K562 (cell line): ENCODE results near the gene SENP7. TPM values are rescaled to one million over a fixed set of nuclear protein-coding genes. Genes with fewer than 3 reads are reported as not detected.

ENCODE experiments used
- ATAC-seq: fragments of 200-7000 bp; cut with Tn5 transposase; 3 replicates; pipeline ENCODE4 v1.9.1; 2020; ENCODE audit warnings: moderate library complexity
- BruUV-seq: library from RNA; stranded (reverse); fragments of 400-500 nt; replicated peaks from 2 replicates; lab custom pipeline; 2021; lab: Mats Ljungman, UMichigan
- CTCF ChIA-PET: fragments of 300-600 bp; formaldehyde crosslinking; extraction: SDS; loops from one replicate; lab custom pipeline; 2021; ENCODE audit warnings: low intra/inter-chr PET ratio; lab: Yijun Ruan, JAX
- POLR2A ChIA-PET: fragments of 300-600, 350-650 bp; sonication (Branson Sonifier 250); formaldehyde crosslinking; extraction: SDS; loops from one replicate; lab custom pipeline; 2021; ENCODE audit warnings: antibody characterized with exemption, inconsistent platforms; lab: Yijun Ruan, JAX
- DNase-seq, 4 experiments: peaks; one replicate each; pipeline versions ENCODE4 v3.0.0 to v3.0.0-alpha.2; 2011 to 2018; ENCODE audit warnings: low spot score in 3 of 4, mixed read lengths in 3 of 4; ENCODE audit errors: extremely low read depth in 1 of 4
- FAIRE-seq: peaks from 2 replicates; lab custom pipeline; 2011; peaks lifted over from hg19 to GRCh38; lab: Jason Lieb, UNC
- H2AFZ ChIP-seq: 2 replicates; pipeline ENCODE4 v1.6.0; 2011; ENCODE audit warnings: low read depth, low read length, control low read depth, inconsistent platforms
- H3K27ac ChIP-seq: fragments of 200-600 bp; 3 replicates; pipeline ENCODE4 v1.8.0; 2011; ENCODE audit warnings: low read depth, mild to moderate bottlenecking, control low read depth, inconsistent platforms, low read length, moderate library complexity, mixed read lengths; ENCODE audit errors: extremely low read depth
- H3K27me3 ChIP-seq, 2 experiments: fragments of 300-600 bp in 1 of 2; 2 replicates in 1 of 2; 3 replicates in 1 of 2; pipeline versions ENCODE4 v1.6.0 to v1.8.0; 2011; ENCODE audit warnings: inconsistent platforms in 2 of 2, low read length in 2 of 2, mild to moderate bottlenecking in 1 of 2, mixed read lengths in 1 of 2, moderate library complexity in 1 of 2; ENCODE audit not compliant: control insufficient read depth in 2 of 2, insufficient read depth in 2 of 2
- H3K36me3 ChIP-seq: fragments of 300-600 bp; 3 replicates; pipeline ENCODE4 v1.8.0; 2011; ENCODE audit warnings: mild to moderate bottlenecking, low read length, inconsistent platforms; ENCODE audit not compliant: control insufficient read depth, insufficient read depth
- H3K4me1 ChIP-seq, 2 experiments: fragments of 200-600 bp in 1 of 2; replicated peaks in 1 of 2; 2 replicates in 1 of 2; 3 replicates in 1 of 2; pipeline versions ENCODE4 v1.5.1 to v1.8.0; 2011; ENCODE audit warnings: inconsistent platforms in 2 of 2, low read length in 2 of 2, mild to moderate bottlenecking in 1 of 2, mixed read lengths in 1 of 2, moderate library complexity in 1 of 2; ENCODE audit not compliant: control insufficient read depth in 2 of 2, insufficient read depth in 2 of 2
- H3K4me2 ChIP-seq: 2 replicates; pipeline ENCODE4 v1.6.1; 2011; ENCODE audit warnings: low read length, control low read depth, inconsistent platforms, mixed read lengths; ENCODE audit not compliant: insufficient read depth
- H3K4me3 ChIP-seq: fragments of 200-600 bp; sonication (generic), shearing (Covaris generic); 2 replicates; pipeline ENCODE4 v1.5.1; 2016; ENCODE audit warnings: control low read depth, inconsistent platforms
- H3K79me2 ChIP-seq: fragments of 200-600 bp; 3 replicates; pipeline ENCODE4 v1.8.0; 2011; ENCODE audit warnings: low read length, inconsistent platforms; ENCODE audit not compliant: control insufficient read depth, insufficient read depth
- H3K9ac ChIP-seq, 2 experiments: 2 replicates each; pipeline versions ENCODE4 v1.6.0 to v1.6.1; 2011; ENCODE audit warnings: low read depth in 2 of 2, low read length in 2 of 2, control low read depth in 1 of 2, inconsistent platforms in 1 of 2, mild to moderate bottlenecking in 1 of 2, mixed read lengths in 1 of 2; ENCODE audit not compliant: insufficient read depth in 1 of 2
- H3K9me1 ChIP-seq: one replicate; pipeline ENCODE4 v1.6.0; 2011; ENCODE audit warnings: inconsistent platforms, mild to moderate bottlenecking, low read length, moderate library complexity; ENCODE audit not compliant: control insufficient read depth, insufficient read depth
- H3K9me3 ChIP-seq: replicated peaks from 2 replicates; pipeline ENCODE4 v1.5.1; 2011; ENCODE audit warnings: low read depth, low read length, inconsistent platforms; ENCODE audit not compliant: control insufficient read depth, insufficient read depth
- H4K20me1 ChIP-seq: replicated peaks from 2 replicates; pipeline ENCODE4 v1.6.1; 2011; ENCODE audit warnings: low read length, inconsistent platforms, mixed read lengths; ENCODE audit not compliant: control insufficient read depth, insufficient read depth
- C11orf30 ChIP-seq: fragments of 450-650 bp; IDR thresholded peaks from 2 replicates; pipeline ENCODE4 v1.6.1; 2016; ENCODE audit warnings: low read depth, mild to moderate bottlenecking
- ELF2 ChIP-seq: fragments of 250-450 bp; sonication (Bioruptor Pico); IDR thresholded peaks from 2 replicates; pipeline ENCODE4 v1.5.0; 2021; ENCODE audit warnings: mild to moderate bottlenecking
- POLR2B ChIP-seq: fragments of 450-650 bp; IDR thresholded peaks from 2 replicates; pipeline ENCODE4 v1.6.1; 2018; ENCODE audit warnings: low read depth; ENCODE audit not compliant: partially characterized antibody
- PYGO2 ChIP-seq: fragments of 450-650 bp; IDR thresholded peaks from 2 replicates; pipeline ENCODE4 v1.6.1; 2016; ENCODE audit warnings: mild to moderate bottlenecking, missing genetic modification characterization, moderate library complexity, missing compliant biosample characterization
- STAT5A ChIP-seq: IDR thresholded peaks from 2 replicates; pipeline ENCODE4 v1.6.1; 2012; ENCODE audit warnings: low read length, inconsistent platforms, borderline replicate concordance
- TCF7L2 ChIP-seq: fragments of 150-350 bp; IDR thresholded peaks from 2 replicates; pipeline ENCODE4 v1.6.1; 2016; ENCODE audit warnings: low read depth, mild to moderate bottlenecking, low read length, moderate library complexity
- ZNF12 ChIP-seq: sonication (generic); formaldehyde crosslinking; IDR thresholded peaks from 2 replicates; pipeline ENCODE4 v1.4.0; 2020; ENCODE audit warnings: mild to moderate bottlenecking, missing genetic modification reagents
- ZNF124 ChIP-seq: sonication (generic); formaldehyde crosslinking; IDR thresholded peaks from 2 replicates; pipeline ENCODE4 v1.8.1; 2022; ENCODE audit warnings: missing genetic modification reagents
- WGBS: fragments of 100-300 bp; shearing (Covaris generic); methylation state at CpG from one replicate; pipeline ENCODE4 v1.1.6; 2016; ENCODE audit warnings: low coverage, mixed read lengths; ENCODE audit not compliant: insufficient coverage; ENCODE audit errors: missing lambda C conversion rate; 5-methylcytosine and 5-hydroxymethylcytosine counted together
- in situ Hi-C: fragments of 300-500 bp; cut with MboI; formaldehyde crosslinking; loops from 4 replicates; pipeline ENCODE4 v1.15.0; 2018; ENCODE audit warnings: inconsistent platforms, mixed read lengths
- intact Hi-C: fragments of 100-400 bp; cut with micrococcal nuclease; formaldehyde crosslinking; loops from 2 replicates; pipeline ENCODE4 v1.14.2; 2022
- polyA plus RNA-seq, 8 experiments: library from polyadenylated mRNA; depleted of rRNA in 4 of 8; stranded (reverse) in 5 of 8; unstranded in 3 of 8; fragments of >200 nt; fragmentation: Nextera tagmentation in 2 of 8; fragmentation: Illumina TruSeq in 1 of 8; extraction: Ambion mirVana in 2 of 8; extraction: Trizol in 1 of 8; gene quantifications; 2 replicates each; pipeline versions ENCODE4 v1.2.1 to v1.2.3, GENCODE V29; 2011 to 2014; ENCODE audit warnings: inconsistent platforms in 1 of 8, missing spikeins in 1 of 8
- total RNA-seq, 7 experiments: library from RNA; depleted of rRNA in 6 of 7; stranded (reverse); fragments of >200 nt in 6 of 7; fragmentation: Illumina TruSeq in 2 of 7; extraction: Trizol in 2 of 7; gene quantifications; 2 replicates each; pipeline versions ENCODE4 v1.2.1 to v1.2.3, GENCODE V29; 2011 to 2021; ENCODE audit warnings: low replicate concordance in 1 of 7
- TF ChIP-seq, protein P1 (sequence below): fragments of 450-650 bp; IDR thresholded peaks from one replicate; pipeline ENCODE4 v1.6.1; 2018; ENCODE audit warnings: mild to moderate bottlenecking, moderate library complexity; ENCODE audit not compliant: partially characterized antibody
- TF ChIP-seq, protein P2 (sequence below): fragments of 450-650 bp; IDR thresholded peaks from 2 replicates; pipeline ENCODE4 v1.6.1; 2017; ENCODE audit warnings: antibody characterized with exemption, mild to moderate bottlenecking
- TF ChIP-seq, protein P3 (sequence below): sonication (generic); formaldehyde crosslinking; IDR thresholded peaks from 2 replicates; pipeline ENCODE4 v1.8.0; 2023; ENCODE audit warnings: mild to moderate bottlenecking, missing genetic modification reagents

SENP7 gene
- total and polyA plus RNA-seq, 9 of the 15 experiments (the other 6 are each of a cell fraction or from before 2014, with no cell fraction given) = 4.1 to 21.9 (median 10.7) TPM

DNA sequence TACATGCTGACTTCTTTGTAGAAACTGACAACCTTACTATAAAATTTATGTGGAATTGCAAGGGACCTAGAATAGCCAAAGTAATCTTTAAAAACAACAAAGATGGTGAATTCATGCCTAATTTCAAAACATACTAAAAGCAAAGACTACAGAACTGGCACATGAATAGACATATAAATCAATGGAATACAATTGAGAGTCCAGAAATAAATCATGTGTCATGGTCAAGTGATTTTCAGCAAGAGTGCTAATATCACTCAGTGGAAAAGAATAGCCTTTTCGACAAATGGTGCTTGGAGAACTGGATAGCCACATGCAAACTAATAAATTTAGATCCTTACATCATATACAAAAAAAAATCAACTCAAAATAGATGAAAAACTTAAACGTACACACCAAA, 201.3 kb downstream of the SENP7 start:
- in situ Hi-C loops = no loop called here
- no peak overlapping the region for H2AFZ ChIP-seq
- H3K27me3 ChIP-seq = no peaks in the 10 kb centered on the region
- no peaks in the 10 kb centered on the region for H3K9me1 ChIP-seq
- POLR2A ChIA-PET = no interaction called here
- 70% methylated on average over 2 of the region's 2 CpGs for WGBS
- no peak for ATAC-seq
- H3K4me2 ChIP-seq = no peak overlapping the region
- H4K20me1 ChIP-seq = no peaks in the 10 kb centered on the region
- intact Hi-C loops = no loop called here
- no peaks in the 10 kb centered on the region for H3K9me3 ChIP-seq
- no peak for DNase-seq
- BruUV-seq = no TSS peak
- no peaks in the 10 kb centered on the region for H3K79me2 ChIP-seq
- no peaks in the 10 kb centered on the region for H3K36me3 ChIP-seq
- H3K27ac ChIP-seq = no peak overlapping the region
- H3K4me3 ChIP-seq = no peak overlapping the region
- H3K9ac ChIP-seq = no peak overlapping the region
- CTCF ChIA-PET = interaction anchor here (0.6 kb wide), 1 partner anchor 233 kb away, joined by 4 read pairs; no protein-coding TSS in a partner anchor
- FAIRE-seq = no peak
- H3K4me1 ChIP-seq = no peaks in the 10 kb centered on the region
- TF ChIP-seq ZNF124 (no peak), ELF2 (CRISPR knock-in tag) (no peak), C11orf30 (no peak), STAT5A (no peak), PYGO2 (tag) (no peak), POLR2B (no peak), TCF7L2 (no peak), ZNF12 (CRISPR knock-in tag) (no peak)
- TF ChIP-seq, protein P1, sequence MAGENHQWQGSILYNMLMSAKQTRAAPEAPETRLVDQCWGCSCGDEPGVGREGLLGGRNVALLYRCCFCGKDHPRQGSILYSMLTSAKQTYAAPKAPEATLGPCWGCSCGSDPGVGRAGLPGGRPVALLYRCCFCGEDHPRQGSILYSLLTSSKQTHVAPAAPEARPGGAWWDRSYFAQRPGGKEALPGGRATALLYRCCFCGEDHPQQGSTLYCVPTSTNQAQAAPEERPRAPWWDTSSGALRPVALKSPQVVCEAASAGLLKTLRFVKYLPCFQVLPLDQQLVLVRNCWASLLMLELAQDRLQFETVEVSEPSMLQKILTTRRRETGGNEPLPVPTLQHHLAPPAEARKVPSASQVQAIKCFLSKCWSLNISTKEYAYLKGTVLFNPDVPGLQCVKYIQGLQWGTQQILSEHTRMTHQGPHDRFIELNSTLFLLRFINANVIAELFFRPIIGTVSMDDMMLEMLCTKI = no peak
- TF ChIP-seq, protein P2, sequence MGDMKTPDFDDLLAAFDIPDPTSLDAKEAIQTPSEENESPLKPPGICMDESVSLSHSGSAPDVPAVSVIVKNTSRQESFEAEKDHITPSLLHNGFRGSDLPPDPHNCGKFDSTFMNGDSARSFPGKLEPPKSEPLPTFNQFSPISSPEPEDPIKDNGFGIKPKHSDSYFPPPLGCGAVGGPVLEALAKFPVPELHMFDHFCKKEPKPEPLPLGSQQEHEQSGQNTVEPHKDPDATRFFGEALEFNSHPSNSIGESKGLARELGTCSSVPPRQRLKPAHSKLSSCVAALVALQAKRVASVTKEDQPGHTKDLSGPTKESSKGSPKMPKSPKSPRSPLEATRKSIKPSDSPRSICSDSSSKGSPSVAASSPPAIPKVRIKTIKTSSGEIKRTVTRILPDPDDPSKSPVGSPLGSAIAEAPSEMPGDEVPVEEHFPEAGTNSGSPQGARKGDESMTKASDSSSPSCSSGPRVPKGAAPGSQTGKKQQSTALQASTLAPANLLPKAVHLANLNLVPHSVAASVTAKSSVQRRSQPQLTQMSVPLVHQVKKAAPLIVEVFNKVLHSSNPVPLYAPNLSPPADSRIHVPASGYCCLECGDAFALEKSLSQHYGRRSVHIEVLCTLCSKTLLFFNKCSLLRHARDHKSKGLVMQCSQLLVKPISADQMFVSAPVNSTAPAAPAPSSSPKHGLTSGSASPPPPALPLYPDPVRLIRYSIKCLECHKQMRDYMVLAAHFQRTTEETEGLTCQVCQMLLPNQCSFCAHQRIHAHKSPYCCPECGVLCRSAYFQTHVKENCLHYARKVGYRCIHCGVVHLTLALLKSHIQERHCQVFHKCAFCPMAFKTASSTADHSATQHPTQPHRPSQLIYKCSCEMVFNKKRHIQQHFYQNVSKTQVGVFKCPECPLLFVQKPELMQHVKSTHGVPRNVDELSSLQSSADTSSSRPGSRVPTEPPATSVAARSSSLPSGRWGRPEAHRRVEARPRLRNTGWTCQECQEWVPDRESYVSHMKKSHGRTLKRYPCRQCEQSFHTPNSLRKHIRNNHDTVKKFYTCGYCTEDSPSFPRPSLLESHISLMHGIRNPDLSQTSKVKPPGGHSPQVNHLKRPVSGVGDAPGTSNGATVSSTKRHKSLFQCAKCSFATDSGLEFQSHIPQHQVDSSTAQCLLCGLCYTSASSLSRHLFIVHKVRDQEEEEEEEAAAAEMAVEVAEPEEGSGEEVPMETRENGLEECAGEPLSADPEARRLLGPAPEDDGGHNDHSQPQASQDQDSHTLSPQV = no peak
- TF ChIP-seq, protein P3, sequence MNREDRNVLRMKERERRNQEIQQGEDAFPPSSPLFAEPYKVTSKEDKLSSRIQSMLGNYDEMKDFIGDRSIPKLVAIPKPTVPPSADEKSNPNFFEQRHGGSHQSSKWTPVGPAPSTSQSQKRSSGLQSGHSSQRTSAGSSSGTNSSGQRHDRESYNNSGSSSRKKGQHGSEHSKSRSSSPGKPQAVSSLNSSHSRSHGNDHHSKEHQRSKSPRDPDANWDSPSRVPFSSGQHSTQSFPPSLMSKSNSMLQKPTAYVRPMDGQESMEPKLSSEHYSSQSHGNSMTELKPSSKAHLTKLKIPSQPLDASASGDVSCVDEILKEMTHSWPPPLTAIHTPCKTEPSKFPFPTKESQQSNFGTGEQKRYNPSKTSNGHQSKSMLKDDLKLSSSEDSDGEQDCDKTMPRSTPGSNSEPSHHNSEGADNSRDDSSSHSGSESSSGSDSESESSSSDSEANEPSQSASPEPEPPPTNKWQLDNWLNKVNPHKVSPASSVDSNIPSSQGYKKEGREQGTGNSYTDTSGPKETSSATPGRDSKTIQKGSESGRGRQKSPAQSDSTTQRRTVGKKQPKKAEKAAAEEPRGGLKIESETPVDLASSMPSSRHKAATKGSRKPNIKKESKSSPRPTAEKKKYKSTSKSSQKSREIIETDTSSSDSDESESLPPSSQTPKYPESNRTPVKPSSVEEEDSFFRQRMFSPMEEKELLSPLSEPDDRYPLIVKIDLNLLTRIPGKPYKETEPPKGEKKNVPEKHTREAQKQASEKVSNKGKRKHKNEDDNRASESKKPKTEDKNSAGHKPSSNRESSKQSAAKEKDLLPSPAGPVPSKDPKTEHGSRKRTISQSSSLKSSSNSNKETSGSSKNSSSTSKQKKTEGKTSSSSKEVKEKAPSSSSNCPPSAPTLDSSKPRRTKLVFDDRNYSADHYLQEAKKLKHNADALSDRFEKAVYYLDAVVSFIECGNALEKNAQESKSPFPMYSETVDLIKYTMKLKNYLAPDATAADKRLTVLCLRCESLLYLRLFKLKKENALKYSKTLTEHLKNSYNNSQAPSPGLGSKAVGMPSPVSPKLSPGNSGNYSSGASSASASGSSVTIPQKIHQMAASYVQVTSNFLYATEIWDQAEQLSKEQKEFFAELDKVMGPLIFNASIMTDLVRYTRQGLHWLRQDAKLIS = no peak
